Measurements from ENCODE around the gene PAK4.

Gene PAK4

GRCh38 chr19:39146091-39146490, 20.5 kb downstream of the PAK4 start:
- no peaks in the 10 kb centered on the region for H3K9me3 ChIP-seq (ENCODE audit: control insufficient read depth, low read length)
- DNase-seq, result no peak
- peaks cover 5% of the 10 kb centered on the region for H3K36me3 ChIP-seq (ENCODE audit: control insufficient read depth, insufficient read depth, low read length)
- no peaks in the 10 kb centered on the region for H3K27me3 ChIP-seq (replicated peaks; ENCODE audit: control insufficient read depth, insufficient read depth, low read length, poor library complexity, severe bottlenecking)
- no peaks in the 10 kb centered on the region for H3K4me1 ChIP-seq (ENCODE audit: control insufficient read depth, insufficient read depth, low read length, poor library complexity, severe bottlenecking)
- H3K27ac ChIP-seq (ENCODE audit: insufficient read depth, low read length, poor library complexity, severe bottlenecking), result no peak overlapping the region
- no peak overlapping the region for H3K4me3 ChIP-seq (ENCODE audit: insufficient read depth, low read depth, low read length, poor library complexity, severe bottlenecking)

- Histone ChIP-seq H3K27me3 (replicated peaks; ENCODE audit: control insufficient read depth, insufficient read depth, low read length, poor library complexity, severe bottlenecking) (no peaks in the 10 kb centered on the region), H3K36me3 (ENCODE audit: control insufficient read depth, insufficient read depth, low read length) (peaks cover 5% of the 10 kb centered on the region), H3K9me3 (ENCODE audit: control insufficient read depth, low read length) (no peaks in the 10 kb centered on the region), H3K4me3 (ENCODE audit: insufficient read depth, low read depth, low read length, poor library complexity, severe bottlenecking) (no peak overlapping the region), H3K27ac (ENCODE audit: insufficient read depth, low read length, poor library complexity, severe bottlenecking) (no peak overlapping the region), H3K4me1 (ENCODE audit: control insufficient read depth, insufficient read depth, low read length, poor library complexity, severe bottlenecking) (no peaks in the 10 kb centered on the region)
- no peak for DNase-seq
Observed at GRCh38 chr19:39146686-39147450, 21.3 kb downstream of the PAK4 start.

GRCh38 chr19:39147480-39147879, 21.9 kb downstream of the PAK4 start:
- Histone ChIP-seq H3K4me3 (ENCODE audit: insufficient read depth, low read depth, low read length, poor library complexity, severe bottlenecking) (no peak overlapping the region), H3K4me1 (ENCODE audit: control insufficient read depth, insufficient read depth, low read length, poor library complexity, severe bottlenecking) (no peaks in the 10 kb centered on the region), H3K36me3 (ENCODE audit: control insufficient read depth, insufficient read depth, low read length) (peaks cover 5% of the 10 kb centered on the region), H3K27me3 (replicated peaks; ENCODE audit: control insufficient read depth, insufficient read depth, low read length, poor library complexity, severe bottlenecking) (no peaks in the 10 kb centered on the region), H3K27ac (ENCODE audit: insufficient read depth, low read length, poor library complexity, severe bottlenecking) (no peak overlapping the region), H3K9me3 (ENCODE audit: control insufficient read depth, low read length) (no peaks in the 10 kb centered on the region)
- no peak for DNase-seq

GRCh38 chr19:39148939-39149529, 23.4 kb downstream of the PAK4 start:
- Histone ChIP-seq H3K4me1 (ENCODE audit: control insufficient read depth, insufficient read depth, low read length, poor library complexity, severe bottlenecking) (no peaks in the 10 kb centered on the region), H3K27ac (ENCODE audit: insufficient read depth, low read length, poor library complexity, severe bottlenecking) (no peak overlapping the region), H3K36me3 (ENCODE audit: control insufficient read depth, insufficient read depth, low read length) (peaks cover 5% of the 10 kb centered on the region), H3K27me3 (replicated peaks; ENCODE audit: control insufficient read depth, insufficient read depth, low read length, poor library complexity, severe bottlenecking) (no peaks in the 10 kb centered on the region), H3K4me3 (ENCODE audit: insufficient read depth, low read depth, low read length, poor library complexity, severe bottlenecking) (no peak overlapping the region), H3K9me3 (ENCODE audit: control insufficient read depth, low read length) (no peaks in the 10 kb centered on the region)
- DNase-seq, result no peak

- DNase-seq, result no peak
- no peak overlapping the region for H3K27ac ChIP-seq (ENCODE audit: insufficient read depth, low read length, poor library complexity, severe bottlenecking)
- no peaks in the 10 kb centered on the region for H3K27me3 ChIP-seq (replicated peaks; ENCODE audit: control insufficient read depth, insufficient read depth, low read length, poor library complexity, severe bottlenecking)
- H3K9me3 ChIP-seq (ENCODE audit: control insufficient read depth, low read length), result no peaks in the 10 kb centered on the region
- no peaks in the 10 kb centered on the region for H3K4me1 ChIP-seq (ENCODE audit: control insufficient read depth, insufficient read depth, low read length, poor library complexity, severe bottlenecking)
- H3K36me3 ChIP-seq (ENCODE audit: control insufficient read depth, insufficient read depth, low read length), result peaks cover 5% of the 10 kb centered on the region
- H3K4me3 ChIP-seq (ENCODE audit: insufficient read depth, low read depth, low read length, poor library complexity, severe bottlenecking), result no peak overlapping the region
Observed at GRCh38 chr19:39150235-39150634, 24.6 kb downstream of the PAK4 start.

- Histone ChIP-seq H3K4me3 (ENCODE audit: insufficient read depth, low read depth, low read length, poor library complexity, severe bottlenecking) (no peak overlapping the region), H3K4me1 (ENCODE audit: control insufficient read depth, insufficient read depth, low read length, poor library complexity, severe bottlenecking) (no peaks in the 10 kb centered on the region), H3K27me3 (replicated peaks; ENCODE audit: control insufficient read depth, insufficient read depth, low read length, poor library complexity, severe bottlenecking) (no peaks in the 10 kb centered on the region), H3K9me3 (ENCODE audit: control insufficient read depth, low read length) (no peaks in the 10 kb centered on the region), H3K36me3 (ENCODE audit: control insufficient read depth, insufficient read depth, low read length) (peaks cover 5% of the 10 kb centered on the region), H3K27ac (ENCODE audit: insufficient read depth, low read length, poor library complexity, severe bottlenecking) (no peak overlapping the region)
- DNase-seq, result no peak
Observed at GRCh38 chr19:39150807-39151600, 25.4 kb downstream of the PAK4 start.

- H3K4me3 ChIP-seq (ENCODE audit: insufficient read depth, low read depth, low read length, poor library complexity, severe bottlenecking), result no peak overlapping the region
- no peaks in the 10 kb centered on the region for H3K4me1 ChIP-seq (ENCODE audit: control insufficient read depth, insufficient read depth, low read length, poor library complexity, severe bottlenecking)
- no peaks in the 10 kb centered on the region for H3K9me3 ChIP-seq (ENCODE audit: control insufficient read depth, low read length)
- peaks cover 5% of the 10 kb centered on the region for H3K36me3 ChIP-seq (ENCODE audit: control insufficient read depth, insufficient read depth, low read length)
- DNase-seq, result no peak
- no peaks in the 10 kb centered on the region for H3K27me3 ChIP-seq (replicated peaks; ENCODE audit: control insufficient read depth, insufficient read depth, low read length, poor library complexity, severe bottlenecking)
- H3K27ac ChIP-seq (ENCODE audit: insufficient read depth, low read length, poor library complexity, severe bottlenecking), result no peak overlapping the region
Observed at GRCh38 chr19:39152066-39152465, 26.5 kb downstream of the PAK4 start.

- no peak for DNase-seq
- H3K9me3 ChIP-seq (ENCODE audit: control insufficient read depth, low read length), result no peaks in the 10 kb centered on the region
- no peaks in the 10 kb centered on the region for H3K27me3 ChIP-seq (replicated peaks; ENCODE audit: control insufficient read depth, insufficient read depth, low read length, poor library complexity, severe bottlenecking)
- no peaks in the 10 kb centered on the region for H3K4me1 ChIP-seq (ENCODE audit: control insufficient read depth, insufficient read depth, low read length, poor library complexity, severe bottlenecking)
- H3K36me3 ChIP-seq (ENCODE audit: control insufficient read depth, insufficient read depth, low read length), result no peaks in the 10 kb centered on the region
- no peak overlapping the region for H3K27ac ChIP-seq (ENCODE audit: insufficient read depth, low read length, poor library complexity, severe bottlenecking)
- H3K4me3 ChIP-seq (ENCODE audit: insufficient read depth, low read depth, low read length, poor library complexity, severe bottlenecking), result no peak overlapping the region
Observed at GRCh38 chr19:39154100-39154628, 28.6 kb downstream of the PAK4 start.

GRCh38 chr19:39154629-39155100, 29.1 kb downstream of the PAK4 start:
- Histone ChIP-seq H3K9me3 (ENCODE audit: control insufficient read depth, low read length) (no peaks in the 10 kb centered on the region), H3K27ac (ENCODE audit: insufficient read depth, low read length, poor library complexity, severe bottlenecking) (no peak overlapping the region), H3K36me3 (ENCODE audit: control insufficient read depth, insufficient read depth, low read length) (no peaks in the 10 kb centered on the region), H3K4me1 (ENCODE audit: control insufficient read depth, insufficient read depth, low read length, poor library complexity, severe bottlenecking) (no peaks in the 10 kb centered on the region), H3K27me3 (replicated peaks; ENCODE audit: control insufficient read depth, insufficient read depth, low read length, poor library complexity, severe bottlenecking) (no peaks in the 10 kb centered on the region), H3K4me3 (ENCODE audit: insufficient read depth, low read depth, low read length, poor library complexity, severe bottlenecking) (no peak overlapping the region)
- no peak for DNase-seq

Measured in effector memory CD4-positive, alpha-beta T cell (primary cell).